Bronchial epithelial cell (primary cell): Measurements from ENCODE around the gene POU2F2. TPM values are rescaled to one million over a fixed set of nuclear protein-coding genes. Genes with fewer than 3 reads are reported as not detected.

ENCODE experiments used
- DNase-seq: peaks from one replicate; pipeline ENCODE4 v3.0.0-alpha.2; 2010; ENCODE audit warnings: low read depth
- FAIRE-seq: peaks from 2 replicates; lab custom pipeline; 2011; peaks lifted over from hg19 to GRCh38; lab: Jason Lieb, UNC
- H3K27me3 ChIP-seq: 2 replicates; pipeline ENCODE4 v1.5.1; 2011; ENCODE audit warnings: low read length; ENCODE audit not compliant: control insufficient read depth, insufficient read depth
- H3K36me3 ChIP-seq: 2 replicates; pipeline ENCODE4 v1.5.1; 2011; ENCODE audit warnings: low read length; ENCODE audit not compliant: control insufficient read depth, insufficient read depth
- H3K4me3 ChIP-seq: 2 replicates; pipeline ENCODE4 v1.5.1; 2011; ENCODE audit warnings: mild to moderate bottlenecking, low read depth, low read length, control low read depth
- CTCF ChIP-seq: IDR thresholded peaks from 2 replicates; pipeline ENCODE4 v1.5.1; 2011; ENCODE audit warnings: mild to moderate bottlenecking, moderate library complexity, low read length, control low read depth, inconsistent platforms; ENCODE audit not compliant: insufficient read depth, severe bottlenecking
- total RNA-seq: library from RNA; depleted of rRNA; stranded (reverse); fragments of >200 nt; gene quantifications from 2 replicates; pipeline ENCODE4 v1.2.1, GENCODE V29; 2014

Gene POU2F2
- total RNA-seq, 1 donor from 2014 or later: 0.53 TPM

- no peak for TF ChIP-seq CTCF
- Histone ChIP-seq H3K36me3 (no peaks in the 10 kb centered on the region), H3K4me3 (no peak overlapping the region), H3K27me3 (peaks cover 31% of the 10 kb centered on the region)
- FAIRE-seq (no peak), DNase-seq (no peak)
Observed at GRCh38 chr19:42154471-42155323, 22.5 kb upstream of the POU2F2 start.

- FAIRE-seq (no peak), DNase-seq (no peak)
- TF ChIP-seq CTCF: no peak
- peaks cover 33% of the 10 kb centered on the region for H3K27me3 ChIP-seq
- H3K36me3 ChIP-seq: no peaks in the 10 kb centered on the region
- no peak overlapping the region for H3K4me3 ChIP-seq
Observed at GRCh38 chr19:42153672-42154433, 21.6 kb upstream of the POU2F2 start.

- TF ChIP-seq CTCF: no peak
- no peak for FAIRE-seq
- Histone ChIP-seq H3K27me3 (peaks cover 35% of the 10 kb centered on the region), H3K4me3 (no peak overlapping the region), H3K36me3 (no peaks in the 10 kb centered on the region)
- DNase-seq: no peak
Observed at GRCh38 chr19:42152910-42153671, 20.8 kb upstream of the POU2F2 start.

GRCh38 chr19:42151782-42152684 lies 19.8 kb upstream of the POU2F2 start:
- H3K27me3 ChIP-seq: peaks cover 35% of the 10 kb centered on the region
- DNase-seq: no peak
- H3K4me3 ChIP-seq: no peak overlapping the region
- no peak for TF ChIP-seq CTCF
- H3K36me3 ChIP-seq: no peaks in the 10 kb centered on the region
- no peak for FAIRE-seq

GRCh38 chr19:42150911-42151361 lies 18.7 kb upstream of the POU2F2 start:
- Histone ChIP-seq H3K27me3 (peaks cover 34% of the 10 kb centered on the region), H3K36me3 (no peaks in the 10 kb centered on the region), H3K4me3 (no peak overlapping the region)
- FAIRE-seq (no peak), DNase-seq (no peak)
- no peak for TF ChIP-seq CTCF
